Measurements from ENCODE around the gene SNRNP25.

Gene SNRNP25

DNA sequence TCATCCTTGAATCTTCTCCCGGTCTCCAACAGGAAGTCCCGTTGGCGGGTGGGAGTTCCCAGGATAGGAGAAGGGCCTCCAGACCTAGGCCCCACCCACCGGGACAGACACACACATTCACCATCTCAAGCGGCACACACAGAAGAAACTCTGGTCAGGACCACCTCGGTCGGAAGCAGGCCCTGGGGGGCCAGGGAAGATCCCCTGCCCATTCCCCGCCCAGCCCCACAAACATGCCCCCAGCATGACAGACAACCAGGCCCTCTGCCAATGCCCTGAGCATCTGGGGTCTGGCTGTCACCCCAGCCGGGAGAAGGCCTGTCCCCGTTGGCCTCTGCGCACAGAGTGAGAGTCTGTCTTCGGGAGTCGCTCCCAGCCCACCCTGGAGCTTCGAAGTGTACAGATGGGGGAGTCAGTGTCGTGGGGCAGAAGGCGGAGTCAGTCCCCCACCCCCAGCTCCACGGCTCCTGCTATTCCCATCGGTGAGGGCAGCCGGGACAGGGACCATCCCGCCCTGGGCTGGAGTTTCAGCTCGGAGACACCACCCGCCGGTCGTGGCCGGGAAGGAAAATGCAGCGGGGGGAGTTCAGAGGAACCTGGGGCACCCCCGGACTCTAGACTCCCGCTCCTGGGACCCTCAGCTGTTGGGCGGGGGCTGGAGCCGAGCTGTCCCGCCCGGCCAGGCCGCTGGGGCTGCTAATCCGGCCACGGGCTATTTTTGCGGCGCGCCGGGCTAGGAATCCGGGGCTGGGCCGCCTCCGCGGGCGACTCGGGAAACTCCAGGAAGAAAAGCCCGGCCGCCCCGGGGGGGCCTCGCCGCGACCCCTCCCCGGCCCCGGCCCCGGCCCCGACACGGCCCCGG is 18.1 kb downstream of the SNRNP25 start:
- no peak for DNase-seq (ENCODE audit: low spot score)
- no peak for TF ChIP-seq CTCF (IDR thresholded peaks at IDR 0.05; ENCODE audit: extremely low read depth, insufficient read depth, missing control alignments)
- in situ Hi-C loops (cut with MboI; ENCODE audit: low pct_unique_long_range_greater_than_20kb, low sequenced_read_pairs, unreplicated experiment) = no loop called here

DNA sequence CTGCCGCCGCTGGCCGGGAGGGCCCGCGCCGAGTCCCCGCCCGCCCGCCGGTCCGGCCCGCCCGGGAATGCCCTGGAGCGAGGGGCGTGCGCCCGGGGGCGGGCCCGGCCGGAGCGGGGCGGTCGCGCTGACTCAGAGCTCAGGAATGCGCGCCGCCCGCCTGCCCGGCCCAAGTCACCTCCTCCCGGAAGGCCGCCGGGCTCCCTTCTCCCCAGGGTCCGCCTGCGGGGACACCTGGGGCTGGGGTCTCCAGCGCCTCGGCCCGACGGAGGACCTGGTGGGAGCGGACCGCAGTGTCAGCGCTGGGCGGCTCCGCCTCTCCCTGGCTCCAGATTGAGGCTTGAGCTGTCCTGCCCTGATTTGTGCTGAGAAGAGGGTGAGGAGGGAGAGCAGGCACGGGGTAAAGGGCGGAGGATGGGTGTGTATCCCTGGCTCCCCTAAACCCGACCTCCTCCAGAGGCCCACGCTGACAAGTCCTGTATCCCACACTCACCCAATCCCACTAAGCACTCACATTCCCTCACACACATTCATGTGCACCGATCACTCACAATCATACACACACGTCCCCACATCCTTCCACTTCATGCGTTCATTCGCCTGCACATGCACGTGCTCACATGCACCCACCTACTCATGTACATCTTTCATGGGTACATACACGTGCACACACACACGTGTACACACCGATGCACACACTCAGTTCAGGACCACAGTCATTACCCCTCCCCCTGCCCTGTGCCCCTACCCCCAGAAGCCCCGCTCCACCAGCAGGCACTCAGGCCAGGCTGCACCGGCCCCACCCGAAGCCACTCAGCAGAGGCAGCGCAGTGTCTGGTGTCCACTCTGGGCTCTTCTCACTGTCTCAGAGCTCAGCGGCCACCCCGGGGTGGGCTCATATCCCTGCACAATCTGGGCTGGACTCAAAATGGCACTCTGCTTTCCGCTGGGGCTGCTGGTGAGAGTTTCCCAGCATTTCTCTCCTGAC is 19.2 kb downstream of the SNRNP25 start, which contains the start of gene RHBDF1:
TSS of gene RHBDF1 (minus strand) at position 71 of the 988 bp plus-strand sequence. CDS start 7,616 bp downstream, outside the sequence.
- TF ChIP-seq CTCF (IDR thresholded peaks at IDR 0.05; ENCODE audit: extremely low read depth, insufficient read depth, missing control alignments) = no peak
- in situ Hi-C loops (cut with MboI; ENCODE audit: low pct_unique_long_range_greater_than_20kb, low sequenced_read_pairs, unreplicated experiment) = no loop called here
- DNase-seq (ENCODE audit: low spot score) = no peak

- TF ChIP-seq CTCF (IDR thresholded peaks at IDR 0.05; ENCODE audit: extremely low read depth, insufficient read depth, missing control alignments) = no peak
- DNase-seq (ENCODE audit: low spot score) = no peak
- in situ Hi-C loops (cut with MboI; ENCODE audit: low pct_unique_long_range_greater_than_20kb, low sequenced_read_pairs, unreplicated experiment) = no loop called here
These were observed 20.6 kb downstream of the SNRNP25 start for GRCh38 chr16:74051-74746.

- in situ Hi-C loops (cut with MboI; ENCODE audit: low pct_unique_long_range_greater_than_20kb, low sequenced_read_pairs, unreplicated experiment) = no loop called here
- TF ChIP-seq CTCF (IDR thresholded peaks at IDR 0.05; ENCODE audit: extremely low read depth, insufficient read depth, missing control alignments) = no peak
- DNase-seq (ENCODE audit: low spot score) = no peak
These were observed 21.2 kb downstream of the SNRNP25 start for GRCh38 chr16:74747-75334.

GRCh38 chr16:75580-76501 is 22.2 kb downstream of the SNRNP25 start:
- TF ChIP-seq CTCF (IDR thresholded peaks at IDR 0.05; ENCODE audit: extremely low read depth, insufficient read depth, missing control alignments) = no peak
- DNase-seq (ENCODE audit: low spot score) = no peak
- in situ Hi-C loops (cut with MboI; ENCODE audit: low pct_unique_long_range_greater_than_20kb, low sequenced_read_pairs, unreplicated experiment) = no loop called here
